IMR-90 (cell line): ENCODE data around the gene CCNA1. TPM values are rescaled to one million over a fixed set of nuclear protein-coding genes. Genes with fewer than 3 reads are reported as not detected.

Source experiments
- ATAC-seq: fragments of 200-7000 bp; cut with Tn5 transposase; 2 replicates; pipeline ENCODE4 v1.9.1; 2020; ENCODE audit warnings: low read depth, mild to moderate bottlenecking, moderate library complexity
- BruUV-seq: library from RNA; stranded (reverse); fragments of 400-500 nt; replicated peaks from 2 replicates; lab custom pipeline; 2021; lab: Mats Ljungman, UMichigan
- CTCF ChIA-PET: fragments of 300-600 bp; formaldehyde crosslinking; extraction: SDS; loops from one replicate; lab custom pipeline; 2021; ENCODE audit warnings: antibody characterized with exemption; lab: Yijun Ruan, JAX
- POLR2A ChIA-PET: fragments of 300-600 bp; sonication (Branson Sonifier 250); formaldehyde crosslinking; loops from one replicate; lab custom pipeline; 2022; ENCODE audit warnings: antibody characterized with exemption; ENCODE audit not compliant: unreplicated experiment; lab: Charles Lee
- DNase-seq: peaks from one replicate; pipeline ENCODE4 v3.0.0; 2013
- H2AFZ ChIP-seq: replicated peaks from 2 replicates; pipeline ENCODE3; 2013; ENCODE audit warnings: low read length, mild to moderate bottlenecking; ENCODE audit not compliant: poor library complexity
- H2AK5ac ChIP-seq: 2 replicates; pipeline ENCODE4 v1.6.1; 2013; ENCODE audit warnings: low read depth, low read length, inconsistent platforms
- H2AK9ac ChIP-seq: replicated peaks from 2 replicates; pipeline ENCODE3; 2013; ENCODE audit warnings: mild to moderate bottlenecking, low read depth, low read length, moderate library complexity; ENCODE audit not compliant: poor library complexity
- H2BK120ac ChIP-seq: 2 replicates; pipeline ENCODE4 v1.6.1; 2013; ENCODE audit warnings: low read depth, low read length, inconsistent platforms
- H2BK15ac ChIP-seq: 3 replicates; pipeline ENCODE4 v1.6.1; 2013; ENCODE audit warnings: low read depth, low read length, inconsistent platforms
- H2BK20ac ChIP-seq: 2 replicates; pipeline ENCODE4 v1.6.1; 2013; ENCODE audit warnings: low read depth, mild to moderate bottlenecking, inconsistent platforms, low read length, moderate library complexity
- H2BK5ac ChIP-seq: 2 replicates; pipeline ENCODE4 v1.6.1; 2013; ENCODE audit warnings: mild to moderate bottlenecking, low read depth, low read length, inconsistent platforms; ENCODE audit not compliant: poor library complexity, severe bottlenecking
- H3K14ac ChIP-seq: replicated peaks from 2 replicates; pipeline ENCODE4 v1.6.1; 2013; ENCODE audit warnings: low read depth, low read length, inconsistent platforms
- H3K18ac ChIP-seq: 2 replicates; pipeline ENCODE4 v1.6.1; 2013; ENCODE audit warnings: low read depth, low read length, control low read depth
- H3K23ac ChIP-seq: 2 replicates; pipeline ENCODE4 v1.6.1; 2013; ENCODE audit warnings: low read depth, low read length, inconsistent platforms
- H3K27ac ChIP-seq: 2 replicates; pipeline ENCODE4 v1.5.1; 2013; ENCODE audit warnings: mild to moderate bottlenecking, control low read depth, low read length; ENCODE audit not compliant: insufficient read depth
- H3K27me3 ChIP-seq: 2 replicates; pipeline ENCODE4 v1.6.1; 2013; ENCODE audit warnings: low read length; ENCODE audit not compliant: control insufficient read depth, insufficient read depth
- H3K36me3 ChIP-seq: 2 replicates; pipeline ENCODE4 v1.6.1; 2013; ENCODE audit warnings: low read length, mixed read lengths; ENCODE audit not compliant: control insufficient read depth, insufficient read depth
- H3K4ac ChIP-seq: 2 replicates; pipeline ENCODE4 v1.6.1; 2013; ENCODE audit warnings: low read depth, low read length, inconsistent platforms
- H3K4me1 ChIP-seq: 2 replicates; pipeline ENCODE4 v1.6.1; 2013; ENCODE audit warnings: low read length, mixed read lengths; ENCODE audit not compliant: control insufficient read depth, insufficient read depth
- H3K4me2 ChIP-seq: 2 replicates; pipeline ENCODE4 v1.6.1; 2013; ENCODE audit warnings: low read depth, mild to moderate bottlenecking, control low read depth, low read length, moderate library complexity
- H3K4me3 ChIP-seq: 2 replicates; pipeline ENCODE4 v1.5.1; 2013; ENCODE audit warnings: low read depth, mild to moderate bottlenecking, control low read depth, low read length, moderate library complexity; ENCODE audit not compliant: insufficient read depth
- H3K56ac ChIP-seq: 2 replicates; pipeline ENCODE4 v1.6.1; 2013; ENCODE audit warnings: low read length, inconsistent platforms; ENCODE audit not compliant: insufficient read depth; ENCODE audit errors: extremely low read depth
- H3K79me1 ChIP-seq, 2 experiments: 2 replicates each; pipeline ENCODE4 v1.6.1; 2013; ENCODE audit warnings: low read length in 2 of 2, inconsistent platforms in 1 of 2, low read depth in 1 of 2
- H3K9ac ChIP-seq: 2 replicates; pipeline ENCODE4 v1.6.1; 2013; ENCODE audit warnings: low read depth, low read length, control low read depth
- H3K9me1 ChIP-seq: 2 replicates; pipeline ENCODE4 v1.6.1; 2013; ENCODE audit warnings: low read length, inconsistent platforms; ENCODE audit not compliant: insufficient read depth
- H3K9me3 ChIP-seq: 2 replicates; pipeline ENCODE4 v1.6.1; 2013; ENCODE audit warnings: low read length; ENCODE audit not compliant: control insufficient read depth, insufficient read depth
- H4K20me1 ChIP-seq: 2 replicates; pipeline ENCODE4 v1.6.1; 2013; ENCODE audit warnings: low read length, inconsistent platforms; ENCODE audit not compliant: insufficient read depth
- H4K5ac ChIP-seq: 2 replicates; pipeline ENCODE4 v1.6.1; 2013; ENCODE audit warnings: mild to moderate bottlenecking, low read depth, low read length, control low read depth
- H4K8ac ChIP-seq, 2 experiments: 2 replicates each; pipeline ENCODE4 v1.6.1; 2013; ENCODE audit warnings: low read depth in 2 of 2, low read length in 2 of 2, control low read depth in 1 of 2, inconsistent platforms in 1 of 2
- H4K91ac ChIP-seq: 2 replicates; pipeline ENCODE4 v1.6.1; 2013; ENCODE audit warnings: low read depth, low read length, inconsistent platforms; ENCODE audit not compliant: insufficient read depth
- BHLHE40 ChIP-seq: fragments of 150-350 bp; IDR thresholded peaks from 2 replicates; pipeline ENCODE4 v1.6.1; 2016; ENCODE audit warnings: mild to moderate bottlenecking, low read depth, low read length
- CHD1 ChIP-seq: IDR thresholded peaks from 2 replicates; pipeline ENCODE4 v1.6.1; 2012; ENCODE audit warnings: low read depth, low read length, improper control_type of control experiment
- CTCF ChIP-seq: conservative IDR thresholded peaks from 2 replicates; pipeline ENCODE4 v1.5.1; 2012; ENCODE audit warnings: mild to moderate bottlenecking, low read depth, low read length, improper control_type of control experiment
- ELK1 ChIP-seq: fragments of 150-350 bp; IDR thresholded peaks from 2 replicates; pipeline ENCODE4 v1.6.1; 2016; ENCODE audit warnings: low read depth, mild to moderate bottlenecking, low read length, moderate library complexity, borderline replicate concordance
- FOS ChIP-seq: fragments of 150-350 bp; IDR thresholded peaks from 2 replicates; pipeline ENCODE4 v1.6.1; 2016; ENCODE audit warnings: low read depth, low read length
- MAFK ChIP-seq: IDR thresholded peaks from 2 replicates; pipeline ENCODE4 v1.6.1; 2012; ENCODE audit warnings: low read depth, low read length, improper control_type of control experiment
- MAZ ChIP-seq: IDR thresholded peaks from 2 replicates; pipeline ENCODE4 v1.6.1; 2012; ENCODE audit warnings: low read depth, mild to moderate bottlenecking, low read length, improper control_type of control experiment, moderate library complexity, borderline replicate concordance
- MXI1 ChIP-seq: IDR thresholded peaks from 2 replicates; pipeline ENCODE4 v1.6.1; 2012; ENCODE audit warnings: low read depth, mild to moderate bottlenecking, low read length, moderate library complexity, borderline replicate concordance
- NFE2L2 ChIP-seq: fragments of 150-350 bp; IDR thresholded peaks from 2 replicates; pipeline ENCODE4 v1.6.1; 2016; ENCODE audit warnings: low read depth, mild to moderate bottlenecking, low read length
- POLR2A ChIP-seq: IDR thresholded peaks from 2 replicates; pipeline ENCODE4 v1.6.1; 2012; ENCODE audit warnings: mild to moderate bottlenecking, low read depth, low read length
- RAD21 ChIP-seq: IDR thresholded peaks from 2 replicates; pipeline ENCODE4 v1.6.1; 2012; ENCODE audit warnings: low read length, improper control_type of control experiment
- RCOR1 ChIP-seq: IDR thresholded peaks from 2 replicates; pipeline ENCODE4 v1.6.1; 2012; ENCODE audit warnings: mild to moderate bottlenecking, low read length, improper control_type of control experiment; ENCODE audit not compliant: insufficient replicate concordance
- RFX5 ChIP-seq: IDR thresholded peaks from 2 replicates; pipeline ENCODE4 v1.8.0; 2012; ENCODE audit warnings: low read depth, mild to moderate bottlenecking, low read length, moderate library complexity
- SMC3 ChIP-seq: fragments of 150-350 bp; IDR thresholded peaks from 2 replicates; pipeline ENCODE4 v1.6.1; 2016; ENCODE audit warnings: low read depth, mild to moderate bottlenecking, antibody characterized with exemption, low read length, moderate library complexity
- USF2 ChIP-seq: fragments of 150-350 bp; IDR thresholded peaks from 2 replicates; pipeline ENCODE4 v1.6.1; 2017; ENCODE audit warnings: mild to moderate bottlenecking, antibody characterized with exemption, low read length, low read depth
- WGBS, 2 experiments: methylation state at CpG; one replicate each; pipeline versions ENCODE4 v1.1.5 to v1.1.7; 2013; ENCODE audit warnings: missing lambda C conversion rate in 2 of 2; ENCODE audit not compliant: insufficient read length in 1 of 2; ENCODE audit errors: extremely low coverage in 2 of 2; 5-methylcytosine and 5-hydroxymethylcytosine counted together
- dilution Hi-C: fragments of 300-500 bp; cut with HindIII; formaldehyde crosslinking; loops from one replicate; pipeline ENCODE4 v1.14.3; 2018; ENCODE audit warnings: low sequenced_read_pairs; ENCODE audit not compliant: unreplicated experiment
- in situ Hi-C: fragments of 300-500 bp; cut with MboI; formaldehyde crosslinking; loops from 3 replicates; pipeline ENCODE4 v1.14.3; 2019; ENCODE audit warnings: low sequenced_read_pairs, inconsistent platforms, mixed read lengths
- intact Hi-C: fragments of 100-400 bp; cut with micrococcal nuclease; formaldehyde crosslinking; loops from 2 replicates; pipeline ENCODE4 v1.10.0; 2022
- polyA plus RNA-seq, 3 experiments: library from polyadenylated mRNA; depleted of rRNA; stranded (reverse); fragments of >200 nt; gene quantifications; 2 replicates each; pipeline ENCODE4 v1.2.3, GENCODE V29; 2012; ENCODE audit warnings: low replicate concordance in 1 of 3
- total RNA-seq: library from RNA; depleted of rRNA; stranded (reverse); fragments of >200 nt; gene quantifications from 2 replicates; pipeline ENCODE4 v1.2.3, GENCODE V29; 2012

The CCNA1 gene
- total and polyA plus RNA-seq, 2 of the 4 experiments (the other 2 are of a cell fraction): 0.07 TPM; not detected in 1

- DNase-seq: no peak
- BruUV-seq: no TSS peak
These were observed 22.7 kb downstream of the CCNA1 start for GRCh38 chr13:36454987-36455386.

More at GRCh38 chr13:36454987-36455386, 22.7 kb downstream of the CCNA1 start:
- ChIA-PET CTCF (no interaction called here), POLR2A (no interaction called here)
- Histone ChIP-seq H3K14ac (no peak overlapping the region), H3K56ac (no peak overlapping the region), H3K27ac (no peak overlapping the region), H3K23ac (no peak overlapping the region), H2AK5ac (no peak overlapping the region), H3K27me3 (no peaks in the 10 kb centered on the region), H3K4me2 (no peak overlapping the region), H3K9ac (no peak overlapping the region), H4K91ac (no peak overlapping the region), H2AFZ (no peak overlapping the region), H3K79me1 (no peaks in the 10 kb centered on the region), H3K9me3 (no peaks in the 10 kb centered on the region), H3K4me3 (no peak overlapping the region), H4K20me1 (no peaks in the 10 kb centered on the region), H3K9me1 (no peaks in the 10 kb centered on the region), H4K5ac (no peak overlapping the region), H2BK15ac (no peak overlapping the region), H2BK120ac (no peak overlapping the region), H3K36me3 (no peaks in the 10 kb centered on the region), H2AK9ac (no peak overlapping the region), H3K18ac (no peak overlapping the region), H2BK5ac (no peak overlapping the region), H2BK20ac (no peak overlapping the region), H4K8ac (no peak overlapping the region), H3K4ac (no peak overlapping the region), H3K4me1 (no peaks in the 10 kb centered on the region)
- in situ Hi-C loops: no loop called here
- intact Hi-C loops: no loop called here
- dilution Hi-C loops: no loop called here
- no peak for ATAC-seq
- WGBS, 2 experiments: no CpG with 5 or more reads among the region's 3 CpGs
- TF ChIP-seq POLR2A (no peak), MXI1 (no peak), RAD21 (no peak), BHLHE40 (no peak), CTCF (no peak), RCOR1 (no peak), MAFK (no peak), RFX5 (no peak), NFE2L2 (no peak), SMC3 (no peak), MAZ (no peak), ELK1 (no peak), CHD1 (no peak), USF2 (no peak), FOS (no peak)
